Smooth muscle cell (in vitro differentiated cells): ENCODE data around the gene RPL32. TPM values are rescaled to one million over a fixed set of nuclear protein-coding genes. Genes with fewer than 3 reads are reported as not detected.
"Not testable (repeated sequence)": the region's sequence is repeated elsewhere in the genome, so short reads cannot be mapped to it uniquely, and the experiment has no call there.

Experiments used
- DNase-seq: peaks from one replicate; lab custom pipeline; 2025; ENCODE audit not compliant: unreplicated experiment; lab: John Stamatoyannopoulos, UW
- H2AFZ ChIP-seq: fragments of 200-600 bp; sonication (generic); 2 replicates; pipeline ENCODE4 v1.6.0; 2016; ENCODE audit warnings: antibody characterized with exemption, low read depth, mild to moderate bottlenecking
- H3F3A ChIP-seq: fragments of 200-600 bp; sonication (generic); 2 replicates; pipeline ENCODE4 v1.6.0; 2017; ENCODE audit warnings: antibody characterized with exemption, low read depth
- H3K27ac ChIP-seq: fragments of 200-600 bp; sonication (generic); 2 replicates; pipeline ENCODE4 v1.5.1; 2016; ENCODE audit warnings: low read depth, mild to moderate bottlenecking
- H3K27me3 ChIP-seq: fragments of 200-600 bp; sonication (generic); 2 replicates; pipeline ENCODE4 v1.6.1; 2016; ENCODE audit warnings: low read depth, mild to moderate bottlenecking
- H3K36me3 ChIP-seq: fragments of 200-600 bp; sonication (generic); 2 replicates; pipeline ENCODE4 v1.5.1; 2016; ENCODE audit warnings: low read depth
- H3K4me1 ChIP-seq: fragments of 200-600 bp; sonication (generic); 2 replicates; pipeline ENCODE4 v1.5.1; 2016; ENCODE audit warnings: low read depth
- H3K4me2 ChIP-seq: fragments of 200-600 bp; sonication (generic); 2 replicates; pipeline ENCODE4 v1.6.0; 2016; ENCODE audit warnings: mild to moderate bottlenecking
- H3K4me3 ChIP-seq: fragments of 200-600 bp; sonication (generic); 2 replicates; pipeline ENCODE4 v1.5.1; 2016; ENCODE audit warnings: mild to moderate bottlenecking
- H3K79me2 ChIP-seq: fragments of 200-600 bp; sonication (generic); 2 replicates; pipeline ENCODE4 v1.6.0; 2016; ENCODE audit warnings: low read depth, mild to moderate bottlenecking
- H3K9ac ChIP-seq: fragments of 200-600 bp; sonication (generic); 2 replicates; pipeline ENCODE4 v1.6.0; 2016; ENCODE audit warnings: low read depth
- H3K9me3 ChIP-seq: fragments of 200-600 bp; sonication (generic); replicated peaks from 2 replicates; pipeline ENCODE4 v1.5.1; 2016; ENCODE audit warnings: low read depth
- H4K20me1 ChIP-seq: fragments of 200-600 bp; sonication (generic); 2 replicates; pipeline ENCODE4 v1.6.0; 2016; ENCODE audit warnings: low read depth
- CTCF ChIP-seq: fragments of 200-600 bp; sonication (generic); IDR thresholded peaks from 2 replicates; pipeline ENCODE4 v1.5.1; 2017; ENCODE audit warnings: borderline replicate concordance, mild to moderate bottlenecking, antibody characterized with exemption; ENCODE audit not compliant: insufficient read depth, poor library complexity, severe bottlenecking
- WGBS: methylation state at CpG from one replicate; pipeline ENCODE4 v1.1.7; 2016; ENCODE audit warnings: low lambda C conversion rate; 5-methylcytosine and 5-hydroxymethylcytosine counted together
- polyA plus RNA-seq: library from polyadenylated mRNA; unstranded; fragments of >200 nt; fragmentation: Nextera tagmentation; extraction: Ambion mirVana; gene quantifications from 2 replicates; pipeline ENCODE4 v1.2.1, GENCODE V29; 2016
- total RNA-seq: library from RNA; depleted of rRNA; stranded (reverse); fragments of >200 nt; gene quantifications from 2 replicates; pipeline ENCODE4 v1.2.3, GENCODE V29; 2014

The RPL32 gene
- total and polyA plus RNA-seq, 2 experiments from 2014 or later: 744 to 1,486 TPM

GRCh38 chr3:12793701-12794100 lies 47.7 kb downstream of the RPL32 start:
- Histone ChIP-seq H3K4me3 (no peak overlapping the region), H3K27me3 (no peaks in the 10 kb centered on the region), H3K79me2 (no peaks in the 10 kb centered on the region), H2AFZ (no peak overlapping the region), H3K4me2 (no peak overlapping the region), H3K9ac (no peak overlapping the region), H3F3A (no peaks in the 10 kb centered on the region), H3K27ac (no peak overlapping the region), H4K20me1 (no peaks in the 10 kb centered on the region), H3K36me3 (no peaks in the 10 kb centered on the region), H3K4me1 (no peaks in the 10 kb centered on the region), H3K9me3 (no peaks in the 10 kb centered on the region)
- TF ChIP-seq CTCF: no peak
- 100% methylated on average over 3 of the region's 5 CpGs for WGBS
- no peak for DNase-seq

GRCh38 chr3:12791430-12791829 lies 49.9 kb downstream of the RPL32 start:
- Histone ChIP-seq H4K20me1 (no peaks in the 10 kb centered on the region), H3K4me3 (no peak overlapping the region), H3K9me3 (no peaks in the 10 kb centered on the region), H3K9ac (no peak overlapping the region), H3K4me2 (no peak overlapping the region), H2AFZ (no peak overlapping the region), H3K36me3 (no peaks in the 10 kb centered on the region), H3K27ac (no peak overlapping the region), H3K27me3 (no peaks in the 10 kb centered on the region), H3K79me2 (no peaks in the 10 kb centered on the region), H3K4me1 (no peaks in the 10 kb centered on the region), H3F3A (no peaks in the 10 kb centered on the region)
- DNase-seq: no peak
- 80% methylated on average over 1 of the region's 1 CpG for WGBS
- TF ChIP-seq CTCF: no peak

GRCh38 chr3:12787967-12788690 lies 53.2 kb downstream of the RPL32 start:
- H3K4me3 ChIP-seq, H3K4me2 ChIP-seq, H3K9me3 ChIP-seq, H2AFZ ChIP-seq, H3K9ac ChIP-seq, H3F3A ChIP-seq, DNase-seq, H3K27ac ChIP-seq, H3K79me2 ChIP-seq, H4K20me1 ChIP-seq, H3K36me3 ChIP-seq, H3K4me1 ChIP-seq, H3K27me3 ChIP-seq: not testable (repeated sequence)
- WGBS: 88% methylated on average over 21 of the region's 23 CpGs

GRCh38 chr3:12787346-12787745 lies 54.0 kb downstream of the RPL32 start:
- peak; percentile 40 for TF ChIP-seq CTCF
- H2AFZ ChIP-seq, H3K4me3 ChIP-seq, H3K27me3 ChIP-seq, H4K20me1 ChIP-seq, H3K4me1 ChIP-seq, H3F3A ChIP-seq, H3K79me2 ChIP-seq, H3K9me3 ChIP-seq, H3K9ac ChIP-seq, H3K36me3 ChIP-seq, H3K27ac ChIP-seq, H3K4me2 ChIP-seq: not testable (repeated sequence)
- peak; percentile 15 for DNase-seq
- WGBS: 29% methylated on average over 9 of the region's 9 CpGs
